Breast epithelium (tissue), 3 donors: ENCODE measurements around the gene TYK2.

Source experiments
- POLR2A ChIP-seq: fragments of 450-650 bp; IDR thresholded peaks from one replicate; pipeline ENCODE4 v1.6.1; 2016; ENCODE audit warnings: antibody characterized with exemption, mild to moderate bottlenecking, moderate library complexity
- TF ChIP-seq, protein P1 (sequence below), 3 donors: fragments of 450-650 bp; IDR thresholded peaks; one replicate each; pipeline ENCODE4 v1.5.1; 2016 to 2017; ENCODE audit warnings: antibody characterized with exemption in 3 of 3, mild to moderate bottlenecking in 3 of 3, moderate library complexity in 3 of 3

DNA sequence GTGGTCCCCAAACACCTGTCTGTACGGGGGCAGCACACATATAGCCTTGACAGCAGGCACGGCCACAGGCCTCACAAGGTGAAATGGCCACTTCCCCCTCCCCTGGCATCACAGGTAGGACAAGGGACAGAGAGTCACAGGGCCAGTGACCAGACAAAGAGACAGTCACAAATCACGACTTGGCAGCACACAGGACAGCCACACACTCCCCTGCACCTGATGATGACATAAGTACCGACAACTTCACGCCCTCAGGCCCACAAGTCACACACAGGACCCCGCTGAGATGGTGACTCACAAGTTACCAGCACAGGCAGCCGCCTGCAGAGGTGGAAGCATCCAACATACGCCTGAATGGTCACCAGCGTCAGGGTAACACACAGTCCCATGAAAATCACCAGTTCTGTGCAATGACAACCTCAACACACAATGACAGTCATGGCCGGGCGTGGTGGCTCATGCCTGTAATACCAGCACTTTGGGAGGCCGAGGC is 16.5 kb downstream of the TYK2 start:
- TF ChIP-seq, protein P1, sequence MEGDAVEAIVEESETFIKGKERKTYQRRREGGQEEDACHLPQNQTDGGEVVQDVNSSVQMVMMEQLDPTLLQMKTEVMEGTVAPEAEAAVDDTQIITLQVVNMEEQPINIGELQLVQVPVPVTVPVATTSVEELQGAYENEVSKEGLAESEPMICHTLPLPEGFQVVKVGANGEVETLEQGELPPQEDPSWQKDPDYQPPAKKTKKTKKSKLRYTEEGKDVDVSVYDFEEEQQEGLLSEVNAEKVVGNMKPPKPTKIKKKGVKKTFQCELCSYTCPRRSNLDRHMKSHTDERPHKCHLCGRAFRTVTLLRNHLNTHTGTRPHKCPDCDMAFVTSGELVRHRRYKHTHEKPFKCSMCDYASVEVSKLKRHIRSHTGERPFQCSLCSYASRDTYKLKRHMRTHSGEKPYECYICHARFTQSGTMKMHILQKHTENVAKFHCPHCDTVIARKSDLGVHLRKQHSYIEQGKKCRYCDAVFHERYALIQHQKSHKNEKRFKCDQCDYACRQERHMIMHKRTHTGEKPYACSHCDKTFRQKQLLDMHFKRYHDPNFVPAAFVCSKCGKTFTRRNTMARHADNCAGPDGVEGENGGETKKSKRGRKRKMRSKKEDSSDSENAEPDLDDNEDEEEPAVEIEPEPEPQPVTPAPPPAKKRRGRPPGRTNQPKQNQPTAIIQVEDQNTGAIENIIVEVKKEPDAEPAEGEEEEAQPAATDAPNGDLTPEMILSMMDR (IDR thresholded peaks at IDR 0.05): no peak
- no peak for TF ChIP-seq POLR2A
